ENCODE results near the gene KAT14.
"Not testable (repeated sequence)": the region's sequence is repeated elsewhere in the genome, so short reads cannot be mapped to it uniquely, and the experiment has no call there.

Gene KAT14

GRCh38 chr20:18137412-18138265 is at the start of gene KAT14, which contains the start of gene PET117:
Gene KAT14, plus strand, starts transcription at chr20:18137863. Its CDS starts 4,798 bp downstream, at chr20:18142661.
Gene PET117, plus strand, starts transcription at chr20:18137863. Its CDS starts 93 bp downstream, at chr20:18137956.
- Histone ChIP-seq H3K4me1 (ENCODE audit: control insufficient read depth, insufficient read depth, low read length, unreplicated experiment) (peaks cover 13% of the 10 kb centered on the region), H3K36me3 (ENCODE audit: insufficient read depth, low read length) (peaks cover 7% of the 10 kb centered on the region), H3K27ac (ENCODE audit: low read depth, low read length) (peak within 1 kb of the TSS; percentile 55; the same call in 1 of the 2 replicates), H3K4me3 (ENCODE audit: low read depth, low read length) (peak within 1 kb of the TSS; percentile 95), H3K27me3 (ENCODE audit: insufficient read depth, low read length) (no peaks in the 10 kb centered on the region), H2AFZ (ENCODE audit: low read length, unreplicated experiment) (peak within 1 kb of the TSS; percentile 99), H3K79me2 (ENCODE audit: control insufficient read depth, insufficient read depth, low read length, unreplicated experiment) (peaks cover 24% of the 10 kb centered on the region)

- not testable (repeated sequence) for H3K4me1 ChIP-seq (ENCODE audit: control insufficient read depth, insufficient read depth, low read length, unreplicated experiment); H3K79me2 ChIP-seq (ENCODE audit: control insufficient read depth, insufficient read depth, low read length, unreplicated experiment); H3K4me3 ChIP-seq (ENCODE audit: low read depth, low read length); H2AFZ ChIP-seq (ENCODE audit: low read length, unreplicated experiment); H3K36me3 ChIP-seq (ENCODE audit: insufficient read depth, low read length); H3K27ac ChIP-seq (ENCODE audit: low read depth, low read length)
- peaks cover 50% of the 10 kb centered on the region for H3K27me3 ChIP-seq (ENCODE audit: insufficient read depth, low read length)
Measured at GRCh38 chr20:18088298-18088697, 49.4 kb upstream of the KAT14 start.

GRCh38 chr20:18088841-18089240 is 48.8 kb upstream of the KAT14 start:
- not testable (repeated sequence) for H3K4me1 ChIP-seq (ENCODE audit: control insufficient read depth, insufficient read depth, low read length, unreplicated experiment); H3K4me3 ChIP-seq (ENCODE audit: low read depth, low read length); H3K79me2 ChIP-seq (ENCODE audit: control insufficient read depth, insufficient read depth, low read length, unreplicated experiment); H3K36me3 ChIP-seq (ENCODE audit: insufficient read depth, low read length); H2AFZ ChIP-seq (ENCODE audit: low read length, unreplicated experiment); H3K27ac ChIP-seq (ENCODE audit: low read depth, low read length)
- H3K27me3 ChIP-seq (ENCODE audit: insufficient read depth, low read length): peaks cover 50% of the 10 kb centered on the region

GRCh38 chr20:18090044-18090443 is 47.6 kb upstream of the KAT14 start:
- Histone ChIP-seq H3K36me3 (ENCODE audit: insufficient read depth, low read length) (no peaks in the 10 kb centered on the region), H3K27ac (ENCODE audit: low read depth, low read length) (no peak overlapping the region), H2AFZ (ENCODE audit: low read length, unreplicated experiment) (no peak overlapping the region), H3K4me3 (ENCODE audit: low read depth, low read length) (no peak overlapping the region), H3K79me2 (ENCODE audit: control insufficient read depth, insufficient read depth, low read length, unreplicated experiment) (no peaks in the 10 kb centered on the region), H3K27me3 (ENCODE audit: insufficient read depth, low read length) (peaks cover 53% of the 10 kb centered on the region), H3K4me1 (ENCODE audit: control insufficient read depth, insufficient read depth, low read length, unreplicated experiment) (no peaks in the 10 kb centered on the region)

GRCh38 chr20:18090477-18090876 is 47.2 kb upstream of the KAT14 start:
- no peak overlapping the region for H3K27ac ChIP-seq (ENCODE audit: low read depth, low read length)
- no peaks in the 10 kb centered on the region for H3K36me3 ChIP-seq (ENCODE audit: insufficient read depth, low read length)
- no peaks in the 10 kb centered on the region for H3K4me1 ChIP-seq (ENCODE audit: control insufficient read depth, insufficient read depth, low read length, unreplicated experiment)
- H3K4me3 ChIP-seq (ENCODE audit: low read depth, low read length): no peak overlapping the region
- peaks cover 55% of the 10 kb centered on the region for H3K27me3 ChIP-seq (ENCODE audit: insufficient read depth, low read length)
- no peak overlapping the region for H2AFZ ChIP-seq (ENCODE audit: low read length, unreplicated experiment)
- H3K79me2 ChIP-seq (ENCODE audit: control insufficient read depth, insufficient read depth, low read length, unreplicated experiment): no peaks in the 10 kb centered on the region

GRCh38 chr20:18091623-18092022 is 46.0 kb upstream of the KAT14 start:
- no peak overlapping the region for H3K27ac ChIP-seq (ENCODE audit: low read depth, low read length)
- H3K79me2 ChIP-seq (ENCODE audit: control insufficient read depth, insufficient read depth, low read length, unreplicated experiment): no peaks in the 10 kb centered on the region
- no peak overlapping the region for H3K4me3 ChIP-seq (ENCODE audit: low read depth, low read length)
- no peak overlapping the region for H2AFZ ChIP-seq (ENCODE audit: low read length, unreplicated experiment)
- H3K27me3 ChIP-seq (ENCODE audit: insufficient read depth, low read length): peaks cover 62% of the 10 kb centered on the region
- H3K4me1 ChIP-seq (ENCODE audit: control insufficient read depth, insufficient read depth, low read length, unreplicated experiment): no peaks in the 10 kb centered on the region
- H3K36me3 ChIP-seq (ENCODE audit: insufficient read depth, low read length): no peaks in the 10 kb centered on the region

- H3K4me3 ChIP-seq (ENCODE audit: low read depth, low read length): no peak overlapping the region
- no peaks in the 10 kb centered on the region for H3K36me3 ChIP-seq (ENCODE audit: insufficient read depth, low read length)
- no peak overlapping the region for H2AFZ ChIP-seq (ENCODE audit: low read length, unreplicated experiment)
- no peaks in the 10 kb centered on the region for H3K79me2 ChIP-seq (ENCODE audit: control insufficient read depth, insufficient read depth, low read length, unreplicated experiment)
- no peaks in the 10 kb centered on the region for H3K4me1 ChIP-seq (ENCODE audit: control insufficient read depth, insufficient read depth, low read length, unreplicated experiment)
- H3K27me3 ChIP-seq (ENCODE audit: insufficient read depth, low read length): peaks cover 56% of the 10 kb centered on the region
- no peak overlapping the region for H3K27ac ChIP-seq (ENCODE audit: low read depth, low read length)
Measured at GRCh38 chr20:18092890-18093289, 44.8 kb upstream of the KAT14 start.

- Histone ChIP-seq H3K79me2 (ENCODE audit: control insufficient read depth, insufficient read depth, low read length, unreplicated experiment) (no peaks in the 10 kb centered on the region), H2AFZ (ENCODE audit: low read length, unreplicated experiment) (no peak overlapping the region), H3K27ac (ENCODE audit: low read depth, low read length) (no peak overlapping the region), H3K36me3 (ENCODE audit: insufficient read depth, low read length) (no peaks in the 10 kb centered on the region), H3K4me3 (ENCODE audit: low read depth, low read length) (no peak overlapping the region), H3K4me1 (ENCODE audit: control insufficient read depth, insufficient read depth, low read length, unreplicated experiment) (no peaks in the 10 kb centered on the region), H3K27me3 (ENCODE audit: insufficient read depth, low read length) (peaks cover 60% of the 10 kb centered on the region)
Measured at GRCh38 chr20:18093388-18093787, 44.3 kb upstream of the KAT14 start.

- Histone ChIP-seq H3K27ac (ENCODE audit: low read depth, low read length) (no peak overlapping the region), H3K4me3 (ENCODE audit: low read depth, low read length) (no peak overlapping the region), H2AFZ (ENCODE audit: low read length, unreplicated experiment) (no peak overlapping the region), H3K36me3 (ENCODE audit: insufficient read depth, low read length) (no peaks in the 10 kb centered on the region), H3K79me2 (ENCODE audit: control insufficient read depth, insufficient read depth, low read length, unreplicated experiment) (no peaks in the 10 kb centered on the region), H3K27me3 (ENCODE audit: insufficient read depth, low read length) (peaks cover 56% of the 10 kb centered on the region), H3K4me1 (ENCODE audit: control insufficient read depth, insufficient read depth, low read length, unreplicated experiment) (no peaks in the 10 kb centered on the region)
Measured at GRCh38 chr20:18094191-18094590, 43.5 kb upstream of the KAT14 start.

- H3K36me3 ChIP-seq (ENCODE audit: insufficient read depth, low read length); H3K27ac ChIP-seq (ENCODE audit: low read depth, low read length); H3K79me2 ChIP-seq (ENCODE audit: control insufficient read depth, insufficient read depth, low read length, unreplicated experiment); H3K4me1 ChIP-seq (ENCODE audit: control insufficient read depth, insufficient read depth, low read length, unreplicated experiment); H3K4me3 ChIP-seq (ENCODE audit: low read depth, low read length); H2AFZ ChIP-seq (ENCODE audit: low read length, unreplicated experiment): not testable (repeated sequence)
- peaks cover 53% of the 10 kb centered on the region for H3K27me3 ChIP-seq (ENCODE audit: insufficient read depth, low read length)
Measured at GRCh38 chr20:18100569-18100968, 37.1 kb upstream of the KAT14 start.

- H3K36me3 ChIP-seq (ENCODE audit: insufficient read depth, low read length): no peaks in the 10 kb centered on the region
- no peak overlapping the region for H2AFZ ChIP-seq (ENCODE audit: low read length, unreplicated experiment)
- no peak overlapping the region for H3K27ac ChIP-seq (ENCODE audit: low read depth, low read length)
- no peaks in the 10 kb centered on the region for H3K79me2 ChIP-seq (ENCODE audit: control insufficient read depth, insufficient read depth, low read length, unreplicated experiment)
- H3K27me3 ChIP-seq (ENCODE audit: insufficient read depth, low read length): peaks cover 52% of the 10 kb centered on the region
- no peak overlapping the region for H3K4me3 ChIP-seq (ENCODE audit: low read depth, low read length)
- no peaks in the 10 kb centered on the region for H3K4me1 ChIP-seq (ENCODE audit: control insufficient read depth, insufficient read depth, low read length, unreplicated experiment)
Measured at GRCh38 chr20:18101125-18101810, 36.4 kb upstream of the KAT14 start.

Measured in ACC112 (cell line).